Neuronal stem cell (in vitro differentiated cells): ENCODE measurements around the gene NAT8L.

Source experiments
- DNase-seq: peaks from one replicate; pipeline ENCODE4 v3.0.0-alpha.2; 2013; ENCODE audit warnings: low spot score
- H2AFZ ChIP-seq: one replicate; pipeline ENCODE4 v1.6.1; 2013; ENCODE audit warnings: mild to moderate bottlenecking, low read length, inconsistent platforms
- H2AK5ac ChIP-seq: 2 replicates; pipeline ENCODE4 v1.6.1; 2013; ENCODE audit warnings: low read depth, mild to moderate bottlenecking, inconsistent platforms, low read length, moderate library complexity, mixed read lengths
- H2BK120ac ChIP-seq: 2 replicates; pipeline ENCODE4 v1.6.1; 2013; ENCODE audit warnings: low read depth, mild to moderate bottlenecking, inconsistent platforms, low read length, moderate library complexity, mixed read lengths
- H2BK12ac ChIP-seq: one replicate; pipeline ENCODE4 v1.6.1; 2013; ENCODE audit warnings: low read length, inconsistent platforms
- H2BK15ac ChIP-seq: 2 replicates; pipeline ENCODE4 v1.6.1; 2013; ENCODE audit warnings: mild to moderate bottlenecking, low read length, inconsistent platforms, mixed read lengths
- H2BK5ac ChIP-seq: one replicate; pipeline ENCODE4 v1.6.1; 2013; ENCODE audit warnings: inconsistent platforms, mild to moderate bottlenecking, low read length, moderate library complexity
- H3K14ac ChIP-seq: one replicate; pipeline ENCODE4 v1.6.1; 2013; ENCODE audit warnings: low read length, inconsistent platforms
- H3K18ac ChIP-seq: 2 replicates; pipeline ENCODE4 v1.6.1; 2013; ENCODE audit warnings: low read length, inconsistent platforms
- H3K23ac ChIP-seq: 2 replicates; pipeline ENCODE4 v1.6.1; 2013; ENCODE audit warnings: low read depth, mild to moderate bottlenecking, mixed read lengths, low read length, inconsistent platforms; ENCODE audit not compliant: poor library complexity
- H3K27ac ChIP-seq: replicated peaks from 3 replicates; pipeline ENCODE4 v1.5.1; 2013; ENCODE audit warnings: low read length, inconsistent platforms
- H3K27me3 ChIP-seq, 3 experiments: 2 replicates each; pipeline ENCODE4 v1.6.1; 2013; ENCODE audit warnings: low read length in 3 of 3, mild to moderate bottlenecking in 2 of 3, inconsistent platforms in 1 of 3, low read depth in 1 of 3, mixed read lengths in 1 of 3, moderate library complexity in 1 of 3; ENCODE audit not compliant: control insufficient read depth in 3 of 3, insufficient read depth in 3 of 3
- H3K36me3 ChIP-seq, 2 donors: replicated peaks in 1 of 2; 2 replicates each; pipeline ENCODE4 v1.6.1; 2013; ENCODE audit warnings: low read length in 2 of 2; ENCODE audit not compliant: control insufficient read depth in 2 of 2, insufficient read depth in 2 of 2
- H3K4ac ChIP-seq: 2 replicates; pipeline ENCODE4 v1.6.1; 2013; ENCODE audit warnings: inconsistent platforms, mild to moderate bottlenecking, low read length, moderate library complexity
- H3K4me1 ChIP-seq, 2 donors: 1 replicate in 1 of 2; 2 replicates in 1 of 2; pipeline ENCODE4 v1.6.1; 2013; ENCODE audit warnings: low read length in 2 of 2, low read depth in 1 of 2; ENCODE audit not compliant: control insufficient read depth in 2 of 2, insufficient read depth in 1 of 2
- H3K4me2 ChIP-seq: one replicate; pipeline ENCODE4 v1.6.1; 2013; ENCODE audit warnings: mild to moderate bottlenecking, low read length, inconsistent platforms; ENCODE audit not compliant: insufficient read depth, poor library complexity, severe bottlenecking
- H3K4me3 ChIP-seq, 2 donors: 2 replicates each; pipeline ENCODE4 v1.5.1; 2013; ENCODE audit warnings: low read length in 2 of 2, mild to moderate bottlenecking in 2 of 2, inconsistent platforms in 1 of 2, moderate library complexity in 1 of 2
- H3K79me1 ChIP-seq: one replicate; pipeline ENCODE4 v1.6.1; 2013; ENCODE audit warnings: low read depth, mild to moderate bottlenecking, inconsistent platforms, low read length, moderate library complexity
- H3K9ac ChIP-seq: one replicate; pipeline ENCODE4 v1.6.1; 2013; ENCODE audit warnings: mild to moderate bottlenecking, low read depth, low read length, inconsistent platforms; ENCODE audit not compliant: poor library complexity
- H3K9me3 ChIP-seq, 2 donors: replicated peaks in 1 of 2; 2 replicates each; pipeline versions ENCODE3 to v1.6.1; 2013; ENCODE audit warnings: low read length in 2 of 2, mild to moderate bottlenecking in 2 of 2, inconsistent platforms in 1 of 2, low read depth in 1 of 2, mixed read lengths in 1 of 2, moderate library complexity in 1 of 2; ENCODE audit not compliant: control insufficient read depth in 2 of 2, insufficient read depth in 1 of 2
- H4K8ac ChIP-seq: one replicate; pipeline ENCODE4 v1.6.1; 2013; ENCODE audit warnings: low read depth, mild to moderate bottlenecking, inconsistent platforms, low read length, moderate library complexity
- H4K91ac ChIP-seq: one replicate; pipeline ENCODE4 v1.6.1; 2013; ENCODE audit warnings: low read length, low read depth, mild to moderate bottlenecking, inconsistent platforms; ENCODE audit not compliant: poor library complexity
- WGBS, 2 donors: extraction: QIAGEN DNeasy Blood & Tissue Kit; methylation state at CpG; one replicate each; pipeline ENCODE4 v1.1.7; 2013; ENCODE audit warnings: missing lambda C conversion rate in 2 of 2, mixed read lengths in 1 of 2; ENCODE audit not compliant: insufficient read length in 2 of 2, insufficient replicate concordance in 1 of 2; ENCODE audit errors: extremely low coverage in 2 of 2; 5-methylcytosine and 5-hydroxymethylcytosine counted together

Gene NAT8L

GRCh38 chr4:2045518-2045951 is 13.6 kb upstream of the NAT8L start:
- Histone ChIP-seq H3K18ac (no peak overlapping the region), H2AFZ (no peak overlapping the region), H3K4ac (peak overlapping the region; percentile 4), H2BK120ac (no peak overlapping the region), H3K23ac (no peak overlapping the region), H3K4me3 (peak overlapping the region in 1 of 2 donors; percentile 44), H3K4me1 (peaks cover 2 to 5% of the 10 kb centered on the region in 2 donors), H4K8ac (no peak overlapping the region), H3K9ac (peak overlapping the region; percentile 60), H2AK5ac (peak overlapping the region; percentile 75), H3K27me3 (peaks cover 7 to 18% (median 8%) of the 10 kb centered on the region in 3 experiments), H3K4me2 (no peak overlapping the region), H2BK15ac (no peak overlapping the region), H3K27ac (no peak overlapping the region), H3K79me1 (peaks cover 7% of the 10 kb centered on the region), H4K91ac (no peak overlapping the region), H3K14ac (peak overlapping the region; percentile 44), H3K36me3 (peaks cover 0 to 17% of the 10 kb centered on the region in 2 donors), H2BK12ac (peak overlapping the region; percentile 41), H3K9me3 (peaks cover 0 to 7% of the 10 kb centered on the region in 2 donors), H2BK5ac (peak overlapping the region; percentile 53)
- no CpG with 5 or more reads among the region's 11 CpGs for WGBS, 2 donors
- DNase-seq, result no peak

GRCh38 chr4:2046031-2046961 is 12.8 kb upstream of the NAT8L start:
- H3K18ac ChIP-seq, result peak overlapping the region; percentile 76
- no peak overlapping the region for H4K8ac ChIP-seq
- H3K4me2 ChIP-seq, result no peak overlapping the region
- H3K9me3 ChIP-seq, result peaks cover 0 to 7% of the 10 kb centered on the region in 2 donors
- peaks cover 7% of the 10 kb centered on the region for H3K79me1 ChIP-seq
- H3K23ac ChIP-seq, result no peak overlapping the region
- peak overlapping the region; percentile 53 for H2BK5ac ChIP-seq
- no CpG with 5 or more reads among the region's 28 CpGs for whole genome bisulfite sequencing, 2 donors
- no peak overlapping the region for H3K27ac ChIP-seq
- no peak overlapping the region for H2BK120ac ChIP-seq
- peak overlapping the region; percentile 41 for H2BK12ac ChIP-seq
- H2BK15ac ChIP-seq, result no peak overlapping the region
- H3K27me3 ChIP-seq, result peaks cover 1 to 11% (median 3%) of the 10 kb centered on the region in 3 experiments
- peaks cover 0 to 17% of the 10 kb centered on the region in 2 donors for H3K36me3 ChIP-seq
- H2AFZ ChIP-seq, result no peak overlapping the region
- H2AK5ac ChIP-seq, result peak overlapping the region; percentile 75
- peaks cover 2 to 5% of the 10 kb centered on the region in 2 donors for H3K4me1 ChIP-seq
- H3K4ac ChIP-seq, result peak overlapping the region; percentile 53
- H3K4me3 ChIP-seq, result no peak overlapping the region
- no peak overlapping the region for H4K91ac ChIP-seq
- H3K14ac ChIP-seq, result peak overlapping the region; percentile 17
- no peak overlapping the region for H3K9ac ChIP-seq
- no peak for DNase-seq

GRCh38 chr4:2047031-2047660 is 12.0 kb upstream of the NAT8L start:
- DNase-seq, result no peak
- peaks cover 0 to 7% (median 0%) of the 10 kb centered on the region in 3 experiments for H3K27me3 ChIP-seq
- H3K23ac ChIP-seq, result peak overlapping the region; percentile 91
- H3K36me3 ChIP-seq, result peaks cover 0 to 17% of the 10 kb centered on the region in 2 donors
- no CpG with 5 or more reads among the region's 57 CpGs for WGBS, 2 donors
- no peak overlapping the region for H4K8ac ChIP-seq
- H3K79me1 ChIP-seq, result peaks cover 7% of the 10 kb centered on the region
- H3K4me2 ChIP-seq, result no peak overlapping the region
- H4K91ac ChIP-seq, result no peak overlapping the region
- H3K9ac ChIP-seq, result no peak overlapping the region
- H3K27ac ChIP-seq, result no peak overlapping the region
- no peak overlapping the region for H3K4ac ChIP-seq
- H2AFZ ChIP-seq, result no peak overlapping the region
- H2BK15ac ChIP-seq, result no peak overlapping the region
- peak overlapping the region; percentile 83 for H3K18ac ChIP-seq
- H2BK12ac ChIP-seq, result no peak overlapping the region
- H3K14ac ChIP-seq, result no peak overlapping the region
- no peak overlapping the region for H2BK120ac ChIP-seq
- H2BK5ac ChIP-seq, result no peak overlapping the region
- H3K9me3 ChIP-seq, result peaks cover 0 to 7% of the 10 kb centered on the region in 2 donors
- H2AK5ac ChIP-seq, result peak overlapping the region; percentile 75
- no peak overlapping the region for H3K4me3 ChIP-seq
- peaks cover 2 to 5% of the 10 kb centered on the region in 2 donors for H3K4me1 ChIP-seq
